ENCODE measurements around the gene P2RX5. TPM values are rescaled to one million over a fixed set of nuclear protein-coding genes. Genes with fewer than 3 reads are reported as not detected.
A peak's percentile ranks its signal among the peaks of the same experiment; 100 is the strongest.
"Not testable (repeated sequence)": the region's sequence is repeated elsewhere in the genome, so short reads cannot be mapped to it uniquely, and the experiment has no call there.

P2RX5 gene
- total RNA-seq, 1 donor from 2014 or later: 349 TPM

DNA sequence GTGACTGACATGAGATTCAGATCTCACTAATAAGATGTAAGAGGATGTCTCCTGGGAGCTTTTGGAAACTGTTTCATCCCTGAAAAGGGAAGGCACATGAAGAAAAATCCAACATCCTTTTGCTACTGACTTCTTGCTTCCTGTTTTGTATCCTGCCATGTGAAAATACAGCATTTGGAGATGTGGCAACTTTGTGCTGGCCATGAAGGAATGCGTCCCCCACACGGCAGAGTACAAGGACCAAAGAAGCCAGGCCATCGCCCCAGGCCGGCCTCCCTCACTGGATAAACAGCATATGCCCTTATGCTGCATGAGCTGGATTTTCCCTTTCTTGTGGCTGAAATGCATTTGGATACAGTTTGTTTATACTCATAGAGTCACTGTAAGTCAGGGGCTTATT, 22.2 kb upstream of the P2RX5 start:
- TF ChIP-seq, protein P1, sequence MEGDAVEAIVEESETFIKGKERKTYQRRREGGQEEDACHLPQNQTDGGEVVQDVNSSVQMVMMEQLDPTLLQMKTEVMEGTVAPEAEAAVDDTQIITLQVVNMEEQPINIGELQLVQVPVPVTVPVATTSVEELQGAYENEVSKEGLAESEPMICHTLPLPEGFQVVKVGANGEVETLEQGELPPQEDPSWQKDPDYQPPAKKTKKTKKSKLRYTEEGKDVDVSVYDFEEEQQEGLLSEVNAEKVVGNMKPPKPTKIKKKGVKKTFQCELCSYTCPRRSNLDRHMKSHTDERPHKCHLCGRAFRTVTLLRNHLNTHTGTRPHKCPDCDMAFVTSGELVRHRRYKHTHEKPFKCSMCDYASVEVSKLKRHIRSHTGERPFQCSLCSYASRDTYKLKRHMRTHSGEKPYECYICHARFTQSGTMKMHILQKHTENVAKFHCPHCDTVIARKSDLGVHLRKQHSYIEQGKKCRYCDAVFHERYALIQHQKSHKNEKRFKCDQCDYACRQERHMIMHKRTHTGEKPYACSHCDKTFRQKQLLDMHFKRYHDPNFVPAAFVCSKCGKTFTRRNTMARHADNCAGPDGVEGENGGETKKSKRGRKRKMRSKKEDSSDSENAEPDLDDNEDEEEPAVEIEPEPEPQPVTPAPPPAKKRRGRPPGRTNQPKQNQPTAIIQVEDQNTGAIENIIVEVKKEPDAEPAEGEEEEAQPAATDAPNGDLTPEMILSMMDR (IDR thresholded peaks at IDR 0.05): no peak
- Mint-ChIP-seq H3K27me3 (no peaks in the 10 kb centered on the region), H3K4me1 (peaks cover 65% of the 10 kb centered on the region), H3K9me3 (no peaks in the 10 kb centered on the region), H3K27ac (no peak overlapping the region), H3K4me3 (no peak overlapping the region), H3K36me3 (ENCODE audit: low read depth) (peaks cover 79% of the 10 kb centered on the region)
- ChIA-PET POLR2A (interaction anchor here (0.6 to 2.8 kb wide), 2 partner anchors 19 to 23 kb away, joined by 3 to 15 read pairs; partner anchors contain the start of gene P2RX5), CTCF (interaction anchor here (1.2 to 1.4 kb wide), 3 partner anchors 14 to 36 kb away, joined by 4 to 5 read pairs (median 4); partner anchors contain the start of gene P2RX5)
- DNase-seq: no peak
- no peak for ATAC-seq (ENCODE audit: low read depth)
- intact Hi-C loops (cut with micrococcal nuclease): no loop called here

GRCh38 chr17:3715296-3715695, 19.3 kb upstream of the P2RX5 start:
- DNase-seq: no peak
- no peak overlapping the region for H3K4me3 Mint-ChIP-seq
- POLR2A ChIA-PET: interaction anchor here (0.5 to 6.5 kb wide), 6 partner anchors 8 to 428 kb away, joined by 3 to 66 read pairs (median 6); partner anchors contain the start of genes CYB5D2, HASPIN and P2RX5
- H3K4me1 Mint-ChIP-seq: peaks cover 66% of the 10 kb centered on the region
- TF ChIP-seq, protein P1 (IDR thresholded peaks at IDR 0.05): no peak
- intact Hi-C loops (cut with micrococcal nuclease): no loop called here
- H3K36me3 Mint-ChIP-seq (ENCODE audit: low read depth): peaks cover 71% of the 10 kb centered on the region
- no peak for ATAC-seq (ENCODE audit: low read depth)
- CTCF ChIA-PET: interaction anchor here (1.1 to 1.5 kb wide), 2 partner anchors 17 to 22 kb away, joined by 3 to 4 read pairs; no protein-coding TSS in a partner anchor
- H3K27ac Mint-ChIP-seq: peak overlapping the region; percentile 5
- H3K27me3 Mint-ChIP-seq: no peaks in the 10 kb centered on the region
- H3K9me3 Mint-ChIP-seq: no peaks in the 10 kb centered on the region

GRCh38 chr17:3712811-3713463, 17.0 kb upstream of the P2RX5 start:
- TF ChIP-seq, protein P1 (IDR thresholded peaks at IDR 0.05): no peak
- Mint-ChIP-seq H3K4me3 (peak overlapping the region; percentile 40), H3K27me3 (no peaks in the 10 kb centered on the region), H3K4me1 (peaks cover 73% of the 10 kb centered on the region), H3K27ac (peak overlapping the region; percentile 95), H3K9me3 (no peaks in the 10 kb centered on the region), H3K36me3 (ENCODE audit: low read depth) (peaks cover 52% of the 10 kb centered on the region)
- intact Hi-C loops (cut with micrococcal nuclease): no loop called here
- ATAC-seq (ENCODE audit: low read depth) (no peak), DNase-seq (no peak)
- ChIA-PET CTCF (interaction anchor here (1.0 to 3.7 kb wide), 3 partner anchors 19 to 29 kb away, joined by 3 to 16 read pairs (median 5); no protein-coding TSS in a partner anchor), POLR2A (interaction anchor here (0.6 to 9.5 kb wide), 12 partner anchors 8 to 133 kb away, joined by 3 to 315 read pairs (median 5); partner anchors contain the start of genes HASPIN, NCBP3, P2RX5 and SHPK)

DNA sequence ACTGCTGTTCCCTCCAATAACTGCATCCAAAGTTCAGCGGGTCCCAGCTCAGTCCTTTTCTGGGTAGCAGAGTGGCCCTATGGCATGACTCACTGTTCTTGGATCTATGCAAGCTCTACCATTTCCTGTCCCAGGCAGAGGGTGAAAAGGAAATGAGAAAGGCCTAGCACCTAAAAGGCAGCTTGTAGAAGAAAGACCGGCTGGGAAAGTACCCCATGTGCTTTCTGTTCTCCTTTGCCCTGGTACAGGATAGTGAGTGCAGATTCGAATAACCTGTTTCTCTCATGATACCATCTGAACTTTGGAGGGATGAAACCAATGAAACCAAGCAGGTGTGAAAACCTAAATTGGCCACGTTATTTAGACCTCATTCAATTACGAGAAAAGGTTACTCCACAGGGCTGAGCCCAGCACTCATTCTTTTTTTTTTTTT, 15.0 kb upstream of the P2RX5 start:
- DNase-seq (no peak), ATAC-seq (ENCODE audit: low read depth) (peak; percentile 93)
- Mint-ChIP-seq H3K9me3 (no peaks in the 10 kb centered on the region), H3K36me3 (ENCODE audit: low read depth) (peaks cover 33% of the 10 kb centered on the region), H3K4me3 (peak overlapping the region; percentile 80), H3K27me3 (no peaks in the 10 kb centered on the region), H3K27ac (peak overlapping the region; percentile 95), H3K4me1 (peaks cover 69% of the 10 kb centered on the region)
- intact Hi-C loops (cut with micrococcal nuclease): loop anchor here (1.0 kb wide), 5 partner anchors 9 to 28 kb away; no protein-coding TSS in a partner anchor
- POLR2A ChIA-PET: interaction anchor here (0.6 to 9.5 kb wide), 29 partner anchors 9 to 471 kb away, joined by 3 to 315 read pairs (median 4); partner anchors contain the start of genes EMC6, HASPIN, P2RX5 and TAX1BP3
- TF ChIP-seq, protein P1 (IDR thresholded peaks at IDR 0.05): no peak
- CTCF ChIA-PET: interaction anchor here (0.8 to 3.7 kb wide), 12 partner anchors 9 to 117 kb away, joined by 3 to 16 read pairs (median 4); partner anchors contain the start of genes CTNS, HASPIN, P2RX5 and SHPK

DNA sequence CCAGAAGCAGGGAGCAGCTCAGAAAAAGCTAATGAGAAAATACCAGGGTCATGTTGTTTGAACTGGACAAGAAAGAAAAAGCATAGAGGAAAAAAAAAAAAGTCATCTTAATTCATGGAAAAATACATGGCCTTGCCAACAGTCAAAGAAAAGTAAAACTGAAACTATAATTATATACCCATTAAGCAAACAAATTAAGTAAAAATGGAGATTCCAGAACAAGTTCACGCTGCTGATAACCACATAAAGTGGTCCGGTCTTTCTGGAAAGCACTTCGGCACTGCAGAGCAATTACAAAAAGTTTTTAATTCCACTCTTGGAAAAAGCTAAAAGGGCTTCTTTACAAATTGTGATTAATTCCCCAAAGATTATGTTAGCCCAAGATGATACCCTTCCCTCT, 12.4 kb upstream of the P2RX5 start:
- POLR2A ChIA-PET: interaction anchor here (0.7 to 9.5 kb wide), 3 partner anchors 12 to 658 kb away, joined by 3 to 315 read pairs (median 3); partner anchors contain the start of gene P2RX5
- H3K27ac Mint-ChIP-seq: peak overlapping the region; percentile 36
- intact Hi-C loops (cut with micrococcal nuclease): no loop called here
- CTCF ChIA-PET: interaction anchor here (0.7 kb wide), 2 partner anchors 9 to 243 kb away, joined by 3 read pairs; no protein-coding TSS in a partner anchor
- H3K27me3 Mint-ChIP-seq: no peaks in the 10 kb centered on the region
- peak overlapping the region; percentile 46 for H3K4me3 Mint-ChIP-seq
- H3K9me3 Mint-ChIP-seq: no peaks in the 10 kb centered on the region
- DNase-seq: no peak
- H3K36me3 Mint-ChIP-seq (ENCODE audit: low read depth): peaks cover 15% of the 10 kb centered on the region
- H3K4me1 Mint-ChIP-seq: peaks cover 76% of the 10 kb centered on the region
- TF ChIP-seq, protein P1 (IDR thresholded peaks at IDR 0.05): no peak
- ATAC-seq (ENCODE audit: low read depth): no peak

DNA sequence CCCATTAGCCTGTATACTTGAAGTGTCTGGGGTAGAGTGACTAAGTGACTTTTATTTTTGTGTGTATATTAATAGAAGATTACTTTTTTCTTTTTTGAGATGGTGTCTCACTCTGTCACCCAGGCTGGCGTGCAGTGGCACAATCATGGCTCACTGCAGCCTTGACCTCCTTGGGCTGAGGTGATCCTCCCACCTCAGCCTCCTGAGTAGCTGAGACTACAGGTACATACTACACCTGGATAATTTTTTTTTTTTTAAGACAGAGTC, 9.7 kb upstream of the P2RX5 start:
- ATAC-seq (ENCODE audit: low read depth); H3K27ac Mint-ChIP-seq; H3K36me3 Mint-ChIP-seq (ENCODE audit: low read depth); H3K9me3 Mint-ChIP-seq; intact Hi-C loops (cut with micrococcal nuclease); DNase-seq; H3K27me3 Mint-ChIP-seq; CTCF ChIA-PET; H3K4me3 Mint-ChIP-seq: not testable (repeated sequence)
- peaks cover 73% of the 10 kb centered on the region for H3K4me1 Mint-ChIP-seq
- POLR2A ChIA-PET: interaction anchor here (9.5 kb wide), 1 partner anchor 10 kb away, joined by 315 read pairs; the partner anchor contains the start of gene P2RX5
